Caco-2 (cell line): ENCODE results near the gene GABRB3. TPM values are rescaled to one million over a fixed set of nuclear protein-coding genes. Genes with fewer than 3 reads are reported as not detected.

ENCODE experiments used
- BruUV-seq: library from RNA; stranded (reverse); fragments of 400-500 nt; replicated peaks from 2 replicates; lab custom pipeline; 2021; lab: Mats Ljungman, UMichigan
- CTCF ChIA-PET: fragments of 300-600 bp; sonication (Branson Sonifier 250); formaldehyde crosslinking; loops from one replicate; lab custom pipeline; 2022; ENCODE audit warnings: antibody characterized with exemption; lab: Charles Lee
- POLR2A ChIA-PET: fragments of 300-600 bp; sonication (Branson Sonifier 250); formaldehyde crosslinking; loops from one replicate; lab custom pipeline; 2022; ENCODE audit warnings: antibody characterized with exemption; lab: Charles Lee
- DNase-seq, 2 experiments: peaks; one replicate each; pipeline versions ENCODE4 v3.0.0 to v3.0.0-alpha.2; 2020 to 2022
- H3K27me3 ChIP-seq: replicated peaks from 2 replicates; pipeline ENCODE4 v1.6.0; 2011; ENCODE audit warnings: low read length; ENCODE audit not compliant: control insufficient read depth, insufficient read depth
- H3K36me3 ChIP-seq: 2 replicates; pipeline ENCODE4 v1.5.1; 2011; ENCODE audit warnings: low read length; ENCODE audit not compliant: control insufficient read depth, insufficient read depth
- H3K4me1 ChIP-seq: fragments of 250-450 bp; sonication (Bioruptor Pico); 2 replicates; pipeline ENCODE4 v1.5.1; 2020; ENCODE audit warnings: mild to moderate bottlenecking
- H3K4me3 ChIP-seq: 2 replicates; pipeline ENCODE4 v1.5.1; 2011; ENCODE audit warnings: low read depth, mild to moderate bottlenecking, control low read depth, low read length
- H3K9me3 ChIP-seq: fragments of 250-450 bp; sonication (Bioruptor Pico); 2 replicates; pipeline ENCODE4 v1.5.1; 2020; ENCODE audit warnings: mild to moderate bottlenecking, moderate library complexity
- H3K27ac Mint-ChIP-seq: one replicate; pipeline ENCODE4 v1.8.0; 2022; ENCODE audit warnings: mixed read lengths; ENCODE audit not compliant: unreplicated experiment
- H3K27me3 Mint-ChIP-seq: one replicate; pipeline ENCODE4 v1.8.0; 2022; ENCODE audit warnings: mixed read lengths; ENCODE audit not compliant: insufficient read depth, unreplicated experiment
- H3K36me3 Mint-ChIP-seq: one replicate; pipeline ENCODE4 v1.8.0; 2022; ENCODE audit warnings: mild to moderate bottlenecking, mixed read lengths; ENCODE audit not compliant: insufficient read depth, unreplicated experiment
- H3K4me1 Mint-ChIP-seq: one replicate; pipeline ENCODE4 v1.8.0; 2022; ENCODE audit warnings: low read depth, mixed read lengths; ENCODE audit not compliant: unreplicated experiment
- H3K4me3 Mint-ChIP-seq: one replicate; pipeline ENCODE4 v1.8.0; 2022; ENCODE audit warnings: mild to moderate bottlenecking, moderate library complexity, mixed read lengths; ENCODE audit not compliant: unreplicated experiment
- H3K9me3 Mint-ChIP-seq: one replicate; pipeline ENCODE4 v1.8.0; 2022; ENCODE audit warnings: mixed read lengths; ENCODE audit not compliant: unreplicated experiment
- intact Hi-C: fragments of 100-400 bp; cut with micrococcal nuclease; formaldehyde crosslinking; loops from one replicate; pipeline ENCODE4 v1.10.0; 2022; ENCODE audit not compliant: unreplicated experiment
- total RNA-seq: library from RNA; stranded (reverse); gene quantifications from 2 replicates; pipeline ENCODE4 v1.2.3, GENCODE V29; 2022
- TF ChIP-seq, protein P1 (sequence below), 2 experiments: fragments of 200-600 bp in 1 of 2; IDR thresholded peaks; 1 replicate in 1 of 2; 2 replicates in 1 of 2; pipeline versions ENCODE4 v1.5.1 to v1.8.0; 2011 to 2022; ENCODE audit warnings: antibody characterized with exemption in 1 of 2, control low read depth in 1 of 2, inconsistent platforms in 1 of 2, low read depth in 1 of 2, low read length in 1 of 2, mild to moderate bottlenecking in 1 of 2, moderate library complexity in 1 of 2; ENCODE audit not compliant: insufficient read depth in 1 of 2, severe bottlenecking in 1 of 2, unreplicated experiment in 1 of 2

The GABRB3 gene
- total RNA-seq, 1 experiment from 2014 or later, result not detected

GRCh38 chr15:26525096-26525495 lies 247.8 kb downstream of the GABRB3 start:
- TF ChIP-seq, protein P1, sequence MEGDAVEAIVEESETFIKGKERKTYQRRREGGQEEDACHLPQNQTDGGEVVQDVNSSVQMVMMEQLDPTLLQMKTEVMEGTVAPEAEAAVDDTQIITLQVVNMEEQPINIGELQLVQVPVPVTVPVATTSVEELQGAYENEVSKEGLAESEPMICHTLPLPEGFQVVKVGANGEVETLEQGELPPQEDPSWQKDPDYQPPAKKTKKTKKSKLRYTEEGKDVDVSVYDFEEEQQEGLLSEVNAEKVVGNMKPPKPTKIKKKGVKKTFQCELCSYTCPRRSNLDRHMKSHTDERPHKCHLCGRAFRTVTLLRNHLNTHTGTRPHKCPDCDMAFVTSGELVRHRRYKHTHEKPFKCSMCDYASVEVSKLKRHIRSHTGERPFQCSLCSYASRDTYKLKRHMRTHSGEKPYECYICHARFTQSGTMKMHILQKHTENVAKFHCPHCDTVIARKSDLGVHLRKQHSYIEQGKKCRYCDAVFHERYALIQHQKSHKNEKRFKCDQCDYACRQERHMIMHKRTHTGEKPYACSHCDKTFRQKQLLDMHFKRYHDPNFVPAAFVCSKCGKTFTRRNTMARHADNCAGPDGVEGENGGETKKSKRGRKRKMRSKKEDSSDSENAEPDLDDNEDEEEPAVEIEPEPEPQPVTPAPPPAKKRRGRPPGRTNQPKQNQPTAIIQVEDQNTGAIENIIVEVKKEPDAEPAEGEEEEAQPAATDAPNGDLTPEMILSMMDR (IDR thresholded peaks at IDR 0.05; ENCODE audit: insufficient read depth in 1 of 2, low read depth in 1 of 2, low read length in 1 of 2, severe bottlenecking in 1 of 2, unreplicated experiment in 1 of 2), result no peak

DNA sequence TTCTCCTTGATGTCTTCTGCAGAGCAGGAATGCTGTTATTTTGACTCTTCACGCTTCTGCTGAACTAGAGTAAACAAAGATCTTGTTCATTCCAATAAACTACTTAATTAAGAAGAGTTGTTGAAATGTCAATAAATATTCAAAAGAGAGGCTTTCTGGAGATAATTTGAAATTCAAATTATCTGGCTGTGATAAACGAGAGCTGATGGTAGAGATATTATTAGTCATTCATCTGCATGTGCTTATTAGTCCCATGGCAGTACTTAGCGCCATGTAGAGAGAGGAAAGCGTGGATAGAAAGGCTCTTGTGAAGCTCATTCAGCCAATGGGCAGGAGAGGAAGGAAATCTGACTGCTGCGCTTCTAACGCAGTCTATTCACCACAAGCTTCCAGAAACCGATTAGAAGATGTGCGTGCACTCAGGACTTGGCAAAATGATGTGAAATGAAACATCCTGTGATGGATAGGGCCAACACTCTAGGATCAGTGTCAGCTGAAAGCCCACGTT lies 251.1 kb downstream of the GABRB3 start:
- Mint-ChIP-seq H3K27me3 (no peaks in the 10 kb centered on the region), H3K9me3 (peaks cover 16% of the 10 kb centered on the region), H3K36me3 (no peaks in the 10 kb centered on the region), H3K4me1 (no peaks in the 10 kb centered on the region), H3K4me3 (no peak overlapping the region), H3K27ac (no peak overlapping the region)
- TF ChIP-seq, protein P1 (IDR thresholded peaks at IDR 0.05; ENCODE audit: insufficient read depth in 1 of 2, low read depth in 1 of 2, low read length in 1 of 2, severe bottlenecking in 1 of 2, unreplicated experiment in 1 of 2), result no peak
- Histone ChIP-seq H3K36me3 (no peaks in the 10 kb centered on the region), H3K27me3 (no peaks in the 10 kb centered on the region), H3K4me3 (no peak overlapping the region), H3K9me3 (no peaks in the 10 kb centered on the region), H3K4me1 (no peaks in the 10 kb centered on the region)
- intact Hi-C loops, result no loop called here
- ChIA-PET CTCF (no interaction called here), POLR2A (no interaction called here)
- DNase-seq, result no peak
- no TSS peak for BruUV-seq

More at GRCh38 chr15:26525096-26525495, 247.8 kb downstream of the GABRB3 start:
- Histone ChIP-seq H3K4me1 (no peaks in the 10 kb centered on the region), H3K4me3 (no peak overlapping the region), H3K9me3 (peaks cover 2% of the 10 kb centered on the region; the same call in 1 of the 2 replicates), H3K36me3 (no peaks in the 10 kb centered on the region), H3K27me3 (no peaks in the 10 kb centered on the region)
- no peak for DNase-seq
- H3K4me1 Mint-ChIP-seq, result no peaks in the 10 kb centered on the region
- POLR2A ChIA-PET, result no interaction called here
- no TSS peak for BruUV-seq
- no peaks in the 10 kb centered on the region for H3K36me3 Mint-ChIP-seq
- H3K4me3 Mint-ChIP-seq, result no peak overlapping the region
- intact Hi-C loops, result no loop called here
- CTCF ChIA-PET, result interaction anchor here (0.7 kb wide), 1 partner anchor 533 kb away, joined by 4 read pairs; no protein-coding TSS in a partner anchor
- no peaks in the 10 kb centered on the region for H3K27me3 Mint-ChIP-seq
- H3K9me3 Mint-ChIP-seq, result peaks cover 23% of the 10 kb centered on the region
- H3K27ac Mint-ChIP-seq, result no peak overlapping the region

- Mint-ChIP-seq H3K27me3 (no peaks in the 10 kb centered on the region), H3K27ac (no peak overlapping the region), H3K4me1 (no peaks in the 10 kb centered on the region), H3K36me3 (no peaks in the 10 kb centered on the region), H3K9me3 (peaks cover 16% of the 10 kb centered on the region), H3K4me3 (no peak overlapping the region)
- H3K4me3 ChIP-seq, result no peak overlapping the region
- TF ChIP-seq, protein P1 (IDR thresholded peaks at IDR 0.05; ENCODE audit: insufficient read depth in 1 of 2, low read depth in 1 of 2, low read length in 1 of 2, severe bottlenecking in 1 of 2, unreplicated experiment in 1 of 2), result no peak
- H3K27me3 ChIP-seq, result no peaks in the 10 kb centered on the region
- DNase-seq, result no peak
- CTCF ChIA-PET, result no interaction called here
- no peaks in the 10 kb centered on the region for H3K36me3 ChIP-seq
- POLR2A ChIA-PET, result no interaction called here
- intact Hi-C loops, result no loop called here
- no peaks in the 10 kb centered on the region for H3K9me3 ChIP-seq
- H3K4me1 ChIP-seq, result no peaks in the 10 kb centered on the region
- BruUV-seq, result no TSS peak
Measured at GRCh38 chr15:26521130-26521529, 251.7 kb downstream of the GABRB3 start.
